Karpas-422 (cell line): Measurements from ENCODE around the gene TMEM266. TPM values are rescaled to one million over a fixed set of nuclear protein-coding genes. Genes with fewer than 3 reads are reported as not detected.

Source experiments
- DNase-seq: peaks from one replicate; pipeline ENCODE4 v3.0.0-alpha.2; 2015
- H2AFZ ChIP-seq: fragments of 200-600 bp; sonication (generic); 2 replicates; pipeline ENCODE4 v1.6.1; 2014; ENCODE audit warnings: antibody characterized with exemption, low read length, mixed read lengths
- H3K27ac ChIP-seq: fragments of 200-600 bp; sonication (generic); 2 replicates; pipeline ENCODE4 v1.5.1; 2014; ENCODE audit warnings: mild to moderate bottlenecking, low read length, moderate library complexity
- H3K27me3 ChIP-seq: fragments of 200-600 bp; sonication (generic); 2 replicates; pipeline ENCODE4 v1.6.1; 2014; ENCODE audit warnings: low read length, mixed read lengths
- H3K36me3 ChIP-seq: fragments of 200-600 bp; sonication (generic); 2 replicates; pipeline ENCODE4 v1.6.1; 2014; ENCODE audit warnings: low read length, mixed read lengths; ENCODE audit not compliant: insufficient read depth
- H3K4me1 ChIP-seq: fragments of 200-600 bp; sonication (generic); 2 replicates; pipeline ENCODE4 v1.6.1; 2014; ENCODE audit warnings: mild to moderate bottlenecking, low read length, mixed read lengths
- H3K4me2 ChIP-seq: fragments of 200-600 bp; sonication (generic); 2 replicates; pipeline ENCODE4 v1.6.1; 2014; ENCODE audit warnings: low read length, low read depth, mild to moderate bottlenecking; ENCODE audit not compliant: poor library complexity, severe bottlenecking
- H3K4me3 ChIP-seq: fragments of 200-600 bp; sonication (generic); 2 replicates; pipeline ENCODE4 v1.5.1; 2014; ENCODE audit warnings: mild to moderate bottlenecking, antibody characterized with exemption, low read length, mixed read lengths
- H3K79me2 ChIP-seq: fragments of 200-600 bp; sonication (generic); 2 replicates; pipeline ENCODE4 v1.6.1; 2014; ENCODE audit warnings: mild to moderate bottlenecking, low read length, mixed read lengths
- H3K9ac ChIP-seq: fragments of 200-600 bp; sonication (generic); 2 replicates; pipeline ENCODE4 v1.6.0; 2014; ENCODE audit warnings: low read length
- H3K9me2 ChIP-seq: fragments of 200-600 bp; sonication (generic), shearing (Covaris generic); replicated peaks from 2 replicates; pipeline ENCODE4 v1.6.0; 2014; ENCODE audit warnings: mild to moderate bottlenecking, low read length, moderate library complexity; ENCODE audit not compliant: insufficient read depth
- H3K9me3 ChIP-seq: fragments of 300-700, 200-600 bp; sonication (generic); 2 replicates; pipeline ENCODE4 v1.6.1; 2014; ENCODE audit warnings: low read length, mixed read lengths
- H4K20me1 ChIP-seq: fragments of 200-600 bp; sonication (generic); 2 replicates; pipeline ENCODE4 v1.6.1; 2014; ENCODE audit warnings: mild to moderate bottlenecking, antibody characterized with exemption, low read length, low read depth; ENCODE audit not compliant: insufficient read depth
- total RNA-seq: library from RNA; depleted of rRNA; stranded (reverse); fragments of >200 nt; shearing (Covaris generic); gene quantifications from 2 replicates; pipeline ENCODE4 v1.2.3, GENCODE V29; 2014; ENCODE audit warnings: low replicate concordance

TMEM266 gene
- total RNA-seq, 1 experiment from 2014 or later: not detected

DNA sequence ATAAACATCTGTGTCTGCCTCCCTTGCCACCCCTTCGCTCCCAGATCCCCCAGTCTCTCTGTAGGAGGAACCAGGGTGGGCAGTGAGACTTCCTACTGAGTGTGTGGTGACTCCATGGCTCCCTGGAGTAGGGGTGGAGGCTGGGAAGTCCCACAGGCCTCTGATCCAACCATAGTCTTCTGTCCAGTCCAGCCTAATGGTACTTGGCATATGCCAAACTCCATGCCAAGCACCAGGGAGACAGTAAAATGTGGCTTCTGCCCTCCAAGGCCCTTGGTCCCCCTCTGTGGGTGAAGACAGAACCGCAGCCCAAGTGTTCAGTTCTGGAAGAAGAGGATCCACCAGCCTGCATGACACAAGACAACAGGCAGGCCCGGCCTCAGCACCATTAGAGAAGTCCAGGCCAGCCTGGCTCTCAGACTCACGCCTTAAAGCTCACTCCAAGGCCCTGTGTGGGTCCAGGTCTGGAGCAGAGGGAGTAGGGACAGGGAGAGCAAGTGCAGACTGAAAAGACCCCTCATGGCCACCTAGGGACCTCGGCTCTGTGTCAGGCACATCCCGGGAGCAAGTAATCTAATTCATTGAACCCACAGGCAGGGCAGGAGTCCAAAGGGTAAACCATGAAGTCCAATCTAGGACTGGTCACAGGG lies 138.8 kb downstream of the TMEM266 start:
- Histone ChIP-seq H3K9ac (no peak overlapping the region), H2AFZ (no peak overlapping the region), H3K4me2 (no peak overlapping the region), H3K27me3 (no peaks in the 10 kb centered on the region), H4K20me1 (no peaks in the 10 kb centered on the region), H3K27ac (no peak overlapping the region), H3K9me2 (no peaks in the 10 kb centered on the region), H3K4me3 (no peak overlapping the region), H3K36me3 (no peaks in the 10 kb centered on the region), H3K9me3 (no peaks in the 10 kb centered on the region), H3K4me1 (no peaks in the 10 kb centered on the region), H3K79me2 (no peaks in the 10 kb centered on the region)
- no peak for DNase-seq

- no peak overlapping the region for H3K9ac ChIP-seq
- H3K4me1 ChIP-seq: no peaks in the 10 kb centered on the region
- H3K4me3 ChIP-seq: no peak overlapping the region
- no peaks in the 10 kb centered on the region for H3K36me3 ChIP-seq
- DNase-seq: no peak
- H3K27ac ChIP-seq: no peak overlapping the region
- H3K9me3 ChIP-seq: no peaks in the 10 kb centered on the region
- H3K79me2 ChIP-seq: no peaks in the 10 kb centered on the region
- no peak overlapping the region for H2AFZ ChIP-seq
- no peaks in the 10 kb centered on the region for H4K20me1 ChIP-seq
- H3K27me3 ChIP-seq: no peaks in the 10 kb centered on the region
- no peaks in the 10 kb centered on the region for H3K9me2 ChIP-seq
- H3K4me2 ChIP-seq: no peak overlapping the region
Observed at GRCh38 chr15:76199106-76200082, 139.6 kb downstream of the TMEM266 start.

GRCh38 chr15:76200083-76200465 lies 140.3 kb downstream of the TMEM266 start:
- H3K4me2 ChIP-seq: no peak overlapping the region
- no peaks in the 10 kb centered on the region for H3K4me1 ChIP-seq
- H3K9me2 ChIP-seq: no peaks in the 10 kb centered on the region
- no peak overlapping the region for H3K27ac ChIP-seq
- H3K27me3 ChIP-seq: no peaks in the 10 kb centered on the region
- H3K9me3 ChIP-seq: no peaks in the 10 kb centered on the region
- no peaks in the 10 kb centered on the region for H4K20me1 ChIP-seq
- H3K4me3 ChIP-seq: no peak overlapping the region
- no peak overlapping the region for H3K9ac ChIP-seq
- no peak for DNase-seq
- H3K36me3 ChIP-seq: no peaks in the 10 kb centered on the region
- no peak overlapping the region for H2AFZ ChIP-seq
- no peaks in the 10 kb centered on the region for H3K79me2 ChIP-seq

GRCh38 chr15:76200641-76201105 lies 140.9 kb downstream of the TMEM266 start:
- H3K4me3 ChIP-seq: no peak overlapping the region
- no peaks in the 10 kb centered on the region for H3K36me3 ChIP-seq
- no peaks in the 10 kb centered on the region for H3K4me1 ChIP-seq
- no peak overlapping the region for H3K4me2 ChIP-seq
- no peaks in the 10 kb centered on the region for H3K27me3 ChIP-seq
- no peak overlapping the region for H3K9ac ChIP-seq
- H3K9me2 ChIP-seq: no peaks in the 10 kb centered on the region
- H3K79me2 ChIP-seq: no peaks in the 10 kb centered on the region
- H2AFZ ChIP-seq: no peak overlapping the region
- no peaks in the 10 kb centered on the region for H3K9me3 ChIP-seq
- no peaks in the 10 kb centered on the region for H4K20me1 ChIP-seq
- no peak for DNase-seq
- H3K27ac ChIP-seq: no peak overlapping the region

GRCh38 chr15:76201536-76202255 lies 141.9 kb downstream of the TMEM266 start:
- no peak for DNase-seq
- no peaks in the 10 kb centered on the region for H3K79me2 ChIP-seq

GRCh38 chr15:76203346-76204108 lies 143.7 kb downstream of the TMEM266 start:
- Histone ChIP-seq H3K4me2 (no peak overlapping the region), H4K20me1 (no peaks in the 10 kb centered on the region), H3K4me3 (no peak overlapping the region), H3K9me3 (no peaks in the 10 kb centered on the region), H3K36me3 (no peaks in the 10 kb centered on the region), H3K9ac (no peak overlapping the region), H2AFZ (no peak overlapping the region), H3K9me2 (no peaks in the 10 kb centered on the region), H3K27me3 (no peaks in the 10 kb centered on the region), H3K27ac (no peak overlapping the region), H3K4me1 (no peaks in the 10 kb centered on the region), H3K79me2 (no peaks in the 10 kb centered on the region)
- DNase-seq: no peak

More at GRCh38 chr15:76201536-76202255, 141.9 kb downstream of the TMEM266 start:
- H3K9me2 ChIP-seq: no peaks in the 10 kb centered on the region
- no peaks in the 10 kb centered on the region for H3K9me3 ChIP-seq
- H3K27ac ChIP-seq: no peak overlapping the region
- no peaks in the 10 kb centered on the region for H3K27me3 ChIP-seq
- no peaks in the 10 kb centered on the region for H4K20me1 ChIP-seq
- no peaks in the 10 kb centered on the region for H3K36me3 ChIP-seq
- no peak overlapping the region for H3K9ac ChIP-seq
- no peak overlapping the region for H3K4me3 ChIP-seq
- H3K4me2 ChIP-seq: no peak overlapping the region
- no peaks in the 10 kb centered on the region for H3K4me1 ChIP-seq
- no peak overlapping the region for H2AFZ ChIP-seq

GRCh38 chr15:76204109-76204845 lies 144.5 kb downstream of the TMEM266 start:
- H4K20me1 ChIP-seq: no peaks in the 10 kb centered on the region
- no peak overlapping the region for H2AFZ ChIP-seq
- no peaks in the 10 kb centered on the region for H3K9me3 ChIP-seq
- no peaks in the 10 kb centered on the region for H3K4me1 ChIP-seq
- H3K27ac ChIP-seq: no peak overlapping the region
- no peaks in the 10 kb centered on the region for H3K9me2 ChIP-seq
- H3K4me3 ChIP-seq: no peak overlapping the region
- H3K36me3 ChIP-seq: no peaks in the 10 kb centered on the region
- H3K79me2 ChIP-seq: no peaks in the 10 kb centered on the region
- H3K9ac ChIP-seq: no peak overlapping the region
- H3K27me3 ChIP-seq: no peaks in the 10 kb centered on the region
- no peak overlapping the region for H3K4me2 ChIP-seq
- DNase-seq: no peak
